Breast epithelium (tissue), 3 donors: Measurements from ENCODE around the gene COL6A1.

Source experiments
- POLR2A ChIP-seq: fragments of 450-650 bp; IDR thresholded peaks from one replicate; pipeline ENCODE4 v1.6.1; 2016; ENCODE audit warnings: antibody characterized with exemption, mild to moderate bottlenecking, moderate library complexity
- TF ChIP-seq, protein P1 (sequence below), 3 donors: fragments of 450-650 bp; IDR thresholded peaks; one replicate each; pipeline ENCODE4 v1.5.1; 2016 to 2017; ENCODE audit warnings: antibody characterized with exemption in 3 of 3, mild to moderate bottlenecking in 3 of 3, moderate library complexity in 3 of 3

DNA sequence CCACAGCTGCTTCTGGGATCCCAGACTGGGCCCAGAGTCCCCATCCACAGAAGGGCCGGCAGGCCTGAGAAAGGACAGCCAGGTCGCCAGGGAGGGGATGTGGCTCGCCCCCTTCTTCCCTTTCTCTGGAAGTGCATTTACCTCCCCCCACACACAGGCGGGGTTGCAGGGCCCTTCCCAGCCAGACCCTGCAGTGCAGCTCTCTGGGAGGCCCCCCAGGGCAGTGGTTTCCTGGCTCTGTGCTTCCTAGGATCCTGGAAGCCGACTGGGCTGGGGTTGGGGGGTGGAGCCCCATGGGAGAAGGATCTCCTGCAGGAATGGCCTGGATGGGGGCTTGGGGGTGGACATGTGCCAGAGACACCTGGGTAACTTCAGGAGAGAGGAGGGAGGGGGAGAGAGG is 4.2 kb upstream of the COL6A1 start:
- TF ChIP-seq, protein P1, sequence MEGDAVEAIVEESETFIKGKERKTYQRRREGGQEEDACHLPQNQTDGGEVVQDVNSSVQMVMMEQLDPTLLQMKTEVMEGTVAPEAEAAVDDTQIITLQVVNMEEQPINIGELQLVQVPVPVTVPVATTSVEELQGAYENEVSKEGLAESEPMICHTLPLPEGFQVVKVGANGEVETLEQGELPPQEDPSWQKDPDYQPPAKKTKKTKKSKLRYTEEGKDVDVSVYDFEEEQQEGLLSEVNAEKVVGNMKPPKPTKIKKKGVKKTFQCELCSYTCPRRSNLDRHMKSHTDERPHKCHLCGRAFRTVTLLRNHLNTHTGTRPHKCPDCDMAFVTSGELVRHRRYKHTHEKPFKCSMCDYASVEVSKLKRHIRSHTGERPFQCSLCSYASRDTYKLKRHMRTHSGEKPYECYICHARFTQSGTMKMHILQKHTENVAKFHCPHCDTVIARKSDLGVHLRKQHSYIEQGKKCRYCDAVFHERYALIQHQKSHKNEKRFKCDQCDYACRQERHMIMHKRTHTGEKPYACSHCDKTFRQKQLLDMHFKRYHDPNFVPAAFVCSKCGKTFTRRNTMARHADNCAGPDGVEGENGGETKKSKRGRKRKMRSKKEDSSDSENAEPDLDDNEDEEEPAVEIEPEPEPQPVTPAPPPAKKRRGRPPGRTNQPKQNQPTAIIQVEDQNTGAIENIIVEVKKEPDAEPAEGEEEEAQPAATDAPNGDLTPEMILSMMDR (IDR thresholded peaks at IDR 0.05): no peak
- no peak for TF ChIP-seq POLR2A
